Naive thymus-derived CD4-positive, alpha-beta T cell (primary cell): ENCODE data around the gene KCNQ2. TPM values are rescaled to one million over a fixed set of nuclear protein-coding genes. Genes with fewer than 3 reads are reported as not detected.

ENCODE experiments used
- ATAC-seq: fragments of 150-1000 bp; cut with Tn5 transposase; 2 replicates; pipeline ENCODE4 v1.10.0; 2021; ENCODE audit warnings: mild to moderate bottlenecking, moderate library complexity
- CTCF ChIA-PET: fragments of 350-600 bp; sonication (Branson Sonifier 250); formaldehyde crosslinking; loops from one replicate; lab custom pipeline; 2021; ENCODE audit warnings: antibody characterized with exemption; lab: Charles Lee
- POLR2A ChIA-PET: fragments of 350-600 bp; sonication (Branson Sonifier 250); formaldehyde crosslinking; loops from one replicate; lab custom pipeline; 2021; ENCODE audit warnings: antibody characterized with exemption, inconsistent platforms; lab: Charles Lee
- DNase-seq, 9 donors: peaks; one replicate each; pipeline versions ENCODE4 v3.0.0 to v3.0.0-alpha.2; 2020 to 2022; ENCODE audit warnings: mixed read lengths in 1 of 9
- H3K27ac ChIP-seq: one replicate; pipeline ENCODE4 v1.7.0; 2013; ENCODE audit warnings: mild to moderate bottlenecking, low read depth, low read length, moderate library complexity
- H3K27me3 ChIP-seq, 2 donors: one replicate each; pipeline ENCODE4 v1.7.0; 2013; ENCODE audit warnings: low read length in 2 of 2, mild to moderate bottlenecking in 2 of 2, moderate library complexity in 2 of 2; ENCODE audit not compliant: control insufficient read depth in 2 of 2, insufficient read depth in 2 of 2
- H3K36me3 ChIP-seq, 3 experiments: 1 replicate in 2 of 3; 2 replicates in 1 of 3; pipeline ENCODE4 v1.7.0; 2013; ENCODE audit warnings: low read length in 3 of 3, mild to moderate bottlenecking in 3 of 3, moderate library complexity in 1 of 3; ENCODE audit not compliant: insufficient read depth in 3 of 3, control insufficient read depth in 2 of 3
- H3K4me1 ChIP-seq, 2 donors: one replicate each; pipeline ENCODE4 v1.7.0; 2013; ENCODE audit warnings: low read length in 2 of 2, mild to moderate bottlenecking in 2 of 2, moderate library complexity in 1 of 2; ENCODE audit not compliant: control insufficient read depth in 2 of 2, insufficient read depth in 2 of 2
- H3K4me3 ChIP-seq: 2 replicates; pipeline ENCODE4 v1.7.0; 2013; ENCODE audit warnings: mild to moderate bottlenecking, low read length
- H3K9me3 ChIP-seq, 3 experiments: 1 replicate in 2 of 3; 2 replicates in 1 of 3; pipeline ENCODE4 v1.7.0; 2013; ENCODE audit warnings: low read length in 3 of 3; ENCODE audit not compliant: control insufficient read depth in 2 of 3
- H3K27ac Mint-ChIP-seq, 9 donors: one replicate each; pipeline ENCODE4 v1.8.0; 2020 to 2022; ENCODE audit warnings: mixed read lengths in 9 of 9, mild to moderate bottlenecking in 8 of 9, moderate library complexity in 5 of 9, inconsistent platforms in 2 of 9
- H3K27me3 Mint-ChIP-seq, 5 donors: one replicate each; pipeline ENCODE4 v1.8.0; 2021 to 2022; ENCODE audit warnings: mixed read lengths in 5 of 5, mild to moderate bottlenecking in 1 of 5
- H3K36me3 Mint-ChIP-seq, 5 donors: one replicate each; pipeline ENCODE4 v1.8.0; 2020 to 2022; ENCODE audit warnings: mixed read lengths in 5 of 5, mild to moderate bottlenecking in 3 of 5, inconsistent platforms in 1 of 5
- H3K4me1 Mint-ChIP-seq, 7 donors: one replicate each; pipeline ENCODE4 v1.8.0; 2020 to 2022; ENCODE audit warnings: mixed read lengths in 7 of 7, mild to moderate bottlenecking in 3 of 7, inconsistent platforms in 1 of 7
- H3K4me3 Mint-ChIP-seq, 10 donors: one replicate each; pipeline ENCODE4 v1.8.0; 2020 to 2022; ENCODE audit warnings: mild to moderate bottlenecking in 10 of 10, mixed read lengths in 10 of 10, moderate library complexity in 6 of 10, inconsistent platforms in 2 of 10
- H3K9me3 Mint-ChIP-seq, 11 donors: one replicate each; pipeline ENCODE4 v1.8.0; 2020 to 2022; ENCODE audit warnings: mixed read lengths in 11 of 11, mild to moderate bottlenecking in 4 of 11, inconsistent platforms in 1 of 11, moderate library complexity in 1 of 11
- intact Hi-C, 2 donors: fragments of 100-400 bp; cut with micrococcal nuclease; formaldehyde crosslinking; loops; one replicate each; pipeline ENCODE4 v1.15.1; 2023
- polyA plus RNA-seq, 2 donors: library from polyadenylated mRNA; unstranded; fragments of 300-500 nt; fragmentation: Illumina TruSeq; gene quantifications; one replicate each; pipeline ENCODE4 v1.2.3, GENCODE V29; 2021
- total RNA-seq, 6 experiments: library from RNA in 5 of 6; stranded (reverse) in 5 of 6; gene quantifications; 1 replicate in 5 of 6; 2 replicates in 1 of 6; pipeline ENCODE4 v1.2.3 and lab custom pipeline; 2021 to 2026

Gene KCNQ2
- total RNA-seq (under 1 TPM in 3 of 5 experiments, not detected in 2; 0.27 to 0.72 (median 0.30) TPM), polyA plus RNA-seq (not detected), total RNA-seq (lab: John Stamatoyannopoulos, UW) (not detected)

- H3K9me3 Mint-ChIP-seq, result no peaks in the 10 kb centered on the region
- ATAC-seq, result no peak
- H3K9me3 ChIP-seq, result no peaks in the 10 kb centered on the region
- no peak for DNase-seq
- ChIA-PET CTCF (no interaction called here), POLR2A (no interaction called here)
- peaks cover 3 to 7% of the 10 kb centered on the region in 2 donors for H3K27me3 ChIP-seq
- peaks cover 0 to 9% (median 6%) of the 10 kb centered on the region in 7 donors for H3K4me1 Mint-ChIP-seq
- H3K36me3 Mint-ChIP-seq, result no peaks in the 10 kb centered on the region
- no peak within 1 kb of the TSS for H3K4me3 ChIP-seq
- H3K36me3 ChIP-seq, result no peaks in the 10 kb centered on the region
- H3K27me3 Mint-ChIP-seq, result peaks cover 16 to 46% (median 37%) of the 10 kb centered on the region in 5 donors
- no peaks in the 10 kb centered on the region for H3K4me1 ChIP-seq
- H3K4me3 Mint-ChIP-seq, result peak within 1 kb of the TSS in 5 of 10 donors; percentile 21 to 53 (median 32)
- no peak within 1 kb of the TSS for H3K27ac Mint-ChIP-seq
- intact Hi-C loops, result no loop called here
- H3K27ac ChIP-seq, result no peak within 1 kb of the TSS
Observed at GRCh38 chr20:63471981-63472831, at the start of gene KCNQ2. KCNQ2 (minus strand) TSS chr20:63472655; CDS start chr20:63472463, 192 bp downstream.

DNA sequence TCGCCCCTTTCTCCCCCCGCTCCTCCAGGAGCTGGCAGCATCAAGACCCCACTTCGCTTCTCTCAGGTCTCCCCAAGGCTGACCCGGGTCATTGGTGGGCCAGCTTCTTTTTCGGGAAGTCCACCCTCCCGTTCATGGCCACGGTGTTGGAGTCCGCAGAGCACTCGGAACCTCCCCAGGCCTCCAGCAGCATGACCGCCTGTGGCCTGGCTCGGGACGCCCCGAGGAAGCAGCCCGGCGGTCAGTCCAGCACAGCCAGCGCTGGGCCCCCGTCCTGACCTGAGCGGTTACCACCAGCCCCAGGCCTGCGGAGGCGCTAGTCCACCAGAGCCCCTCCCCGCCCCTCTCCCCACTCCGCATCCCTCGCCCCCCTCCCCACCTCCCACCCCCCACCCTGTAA is 49.1 kb upstream of the KCNQ2 start:
- Mint-ChIP-seq H3K36me3 (peaks cover 0 to 23% (median 9%) of the 10 kb centered on the region in 5 donors), H3K4me1 (peaks cover 4 to 22% (median 9%) of the 10 kb centered on the region in 7 donors), H3K27ac (peak overlapping the region in 4 of 9 donors; percentile 51 to 81 (median 74)), H3K9me3 (peaks cover 0 to 10% (median 1%) of the 10 kb centered on the region in 11 donors), H3K27me3 (peaks cover 0 to 4% (median 0%) of the 10 kb centered on the region in 5 donors), H3K4me3 (peak overlapping the region; percentile 62 to 88 (median 79))
- Histone ChIP-seq H3K36me3 (peaks cover 0 to 18% (median 8%) of the 10 kb centered on the region in 3 experiments), H3K4me3 (peak overlapping the region; percentile 86), H3K4me1 (peaks cover 11 to 14% of the 10 kb centered on the region in 2 donors), H3K9me3 (peaks cover 0 to 9% (median 0%) of the 10 kb centered on the region in 3 experiments), H3K27me3 (no peaks in the 10 kb centered on the region), H3K27ac (peak overlapping the region; percentile 88)
- ChIA-PET POLR2A (interaction anchor here (0.6 to 5.5 kb wide), 29 partner anchors 8 to 556 kb away, joined by 3 to 89 read pairs (median 4); partner anchors contain the start of genes ARFRP1, GMEB2, HELZ2 and PRPF6), CTCF (interaction anchor here (1.2 to 1.4 kb wide), 2 partner anchors 16 to 25 kb away, joined by 5 to 8 read pairs; partner anchors contain the start of gene PTK6)
- DNase-seq (no peak), ATAC-seq (no peak)
- intact Hi-C loops, result loop anchor here (1.0 to 5.0 kb wide), 3 partner anchors 16 to 724 kb away; partner anchors contain the start of genes MRGBP (in 1 of the 2) and PTK6 (in 1 of the 2)

- peak overlapping the region; percentile 88 for H3K27ac ChIP-seq
- H3K4me1 Mint-ChIP-seq, result peaks cover 4 to 22% (median 9%) of the 10 kb centered on the region in 7 donors
- no peaks in the 10 kb centered on the region for H3K27me3 ChIP-seq
- DNase-seq, result peak; percentile 44 to 81 (median 72)
- ATAC-seq, result peak; percentile 62
- intact Hi-C loops, result loop anchor here (1.0 to 5.0 kb wide), 12 partner anchors 16 to 724 kb away; partner anchors contain the start of genes PTK6 (in 2 of the 2), GMEB2 (in 1 of the 2), MRGBP (in 1 of the 2) and RGS19 (in 1 of the 2)
- peaks cover 0 to 10% (median 1%) of the 10 kb centered on the region in 11 donors for H3K9me3 Mint-ChIP-seq
- H3K4me3 Mint-ChIP-seq, result peak overlapping the region; percentile 65 to 88 (median 79)
- H3K27ac Mint-ChIP-seq, result peak overlapping the region in 6 of 9 donors; percentile 41 to 81 (median 66)
- CTCF ChIA-PET, result interaction anchor here (1.2 to 1.4 kb wide), 2 partner anchors 17 to 25 kb away, joined by 5 to 8 read pairs; partner anchors contain the start of gene PTK6
- peaks cover 0 to 23% (median 9%) of the 10 kb centered on the region in 5 donors for H3K36me3 Mint-ChIP-seq
- H3K9me3 ChIP-seq, result peaks cover 0 to 9% (median 0%) of the 10 kb centered on the region in 3 experiments
- POLR2A ChIA-PET, result interaction anchor here (0.6 to 5.5 kb wide), 27 partner anchors 9 to 557 kb away, joined by 3 to 89 read pairs (median 4); partner anchors contain the start of genes ARFRP1, GMEB2, HELZ2 and PTK6
- peaks cover 0 to 18% (median 8%) of the 10 kb centered on the region in 3 experiments for H3K36me3 ChIP-seq
- peaks cover 0 to 4% (median 0%) of the 10 kb centered on the region in 5 donors for H3K27me3 Mint-ChIP-seq
- peaks cover 11 to 14% of the 10 kb centered on the region in 2 donors for H3K4me1 ChIP-seq
- peak overlapping the region; percentile 86 for H3K4me3 ChIP-seq
Observed at GRCh38 chr20:63520934-63521601, 48.6 kb upstream of the KCNQ2 start.

GRCh38 chr20:63520504-63520933 is 48.1 kb upstream of the KCNQ2 start, which contains the start of gene PPDPF:
PPDPF (plus strand) TSS chr20:63520765; CDS start chr20:63521309, 544 bp downstream.
- peak; percentile 76 to 92 (median 84) for DNase-seq
- ChIA-PET CTCF (interaction anchor here (1.2 to 1.4 kb wide), 2 partner anchors 17 to 24 kb away, joined by 5 to 8 read pairs; partner anchors contain the start of gene PTK6), POLR2A (interaction anchor here (0.6 to 5.5 kb wide), 20 partner anchors 9 to 557 kb away, joined by 3 to 89 read pairs (median 4); partner anchors contain the start of genes ARFRP1, GMEB2, PTK6 and RTEL1)
- Histone ChIP-seq H3K27ac (peak within 1 kb of the TSS; percentile 88), H3K36me3 (peaks cover 0 to 18% (median 8%) of the 10 kb centered on the region in 3 experiments), H3K9me3 (peaks cover 0 to 9% (median 0%) of the 10 kb centered on the region in 3 experiments), H3K27me3 (no peaks in the 10 kb centered on the region), H3K4me3 (peak within 1 kb of the TSS; percentile 86), H3K4me1 (peaks cover 11 to 14% of the 10 kb centered on the region in 2 donors)
- H3K27me3 Mint-ChIP-seq, result peaks cover 0 to 7% (median 0%) of the 10 kb centered on the region in 5 donors
- peaks cover 0 to 23% (median 9%) of the 10 kb centered on the region in 5 donors for H3K36me3 Mint-ChIP-seq
- peak within 1 kb of the TSS in 7 of 9 donors; percentile 51 to 88 (median 79) for H3K27ac Mint-ChIP-seq
- peaks cover 0 to 10% (median 1%) of the 10 kb centered on the region in 11 donors for H3K9me3 Mint-ChIP-seq
- peak; percentile 96 for ATAC-seq
- intact Hi-C loops, result loop anchor here (1.0 to 5.0 kb wide), 12 partner anchors 17 to 723 kb away; partner anchors contain the start of genes GMEB2 (in 1 of the 2), MRGBP (in 1 of the 2), PTK6 (in 1 of the 2) and RGS19 (in 1 of the 2)
- H3K4me1 Mint-ChIP-seq, result peaks cover 4 to 22% (median 9%) of the 10 kb centered on the region in 7 donors
- H3K4me3 Mint-ChIP-seq, result peak within 1 kb of the TSS; percentile 65 to 89 (median 81)

DNA sequence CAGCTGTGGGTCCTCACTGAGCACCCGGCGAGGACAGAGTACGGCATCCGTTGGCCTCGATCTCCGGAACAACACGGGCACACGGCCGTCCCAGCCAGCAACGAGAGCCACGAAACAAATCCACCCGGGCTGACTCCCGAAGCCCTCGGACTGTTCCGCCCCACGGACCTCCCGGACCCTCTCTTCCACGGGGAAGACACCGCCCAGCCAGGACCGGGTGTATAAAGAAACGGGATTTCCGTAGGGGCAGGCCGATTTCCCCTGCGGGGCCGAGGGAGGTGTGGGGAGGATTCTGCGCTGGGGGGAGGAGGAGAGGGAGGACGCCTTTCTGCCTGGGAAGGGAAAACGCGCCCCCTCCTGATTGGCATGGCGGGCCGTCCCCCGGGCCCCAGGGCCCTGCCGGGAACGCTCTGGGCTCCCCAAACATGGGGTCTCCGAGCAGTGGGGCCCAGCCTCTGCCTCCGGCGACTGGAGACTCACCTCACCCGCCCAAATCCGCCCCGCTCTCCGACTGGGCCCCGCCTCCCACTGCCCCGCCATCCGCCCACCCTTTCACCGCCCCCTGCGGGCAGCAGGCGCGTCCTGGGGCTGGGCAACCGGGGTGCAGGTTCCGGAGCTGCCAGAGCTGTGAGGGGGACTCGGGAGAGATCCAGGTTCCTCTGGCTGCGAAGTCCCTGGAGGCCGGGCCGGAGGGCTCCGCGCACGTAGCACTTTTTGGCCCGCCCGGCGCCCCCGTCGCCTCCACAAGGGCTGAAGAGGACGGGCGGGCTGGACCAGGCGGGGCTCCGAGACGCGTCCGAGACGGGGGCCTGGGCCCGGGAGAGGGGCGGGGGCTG is 47.4 kb upstream of the KCNQ2 start:
- CTCF ChIA-PET, result interaction anchor here (1.2 kb wide), 1 partner anchor 24 kb away, joined by 3 read pairs; no protein-coding TSS in a partner anchor
- DNase-seq (peak in 4 of 9 donors; percentile 7 to 79 (median 58)), ATAC-seq (peak; percentile 52)
- Mint-ChIP-seq H3K4me3 (peak overlapping the region; percentile 65 to 89 (median 79)), H3K9me3 (peaks cover 0 to 10% (median 3%) of the 10 kb centered on the region in 11 donors), H3K27me3 (peaks cover 0 to 13% (median 0%) of the 10 kb centered on the region in 5 donors), H3K27ac (peak overlapping the region in 5 of 9 donors; percentile 47 to 75 (median 59)), H3K36me3 (peaks cover 0 to 25% (median 9%) of the 10 kb centered on the region in 5 donors), H3K4me1 (peaks cover 4 to 22% (median 9%) of the 10 kb centered on the region in 7 donors)
- H3K9me3 ChIP-seq, result peaks cover 0 to 9% (median 0%) of the 10 kb centered on the region in 3 experiments
- POLR2A ChIA-PET, result interaction anchor here (1.2 to 5.5 kb wide), 11 partner anchors 10 to 460 kb away, joined by 3 to 89 read pairs (median 9); partner anchors contain the start of genes ARFRP1, GMEB2, PTK6 and SAMD10
- H3K27ac ChIP-seq, result peak overlapping the region; percentile 88
- intact Hi-C loops, result loop anchor here (1.0 to 5.0 kb wide), 12 partner anchors 17 to 723 kb away; partner anchors contain the start of genes GMEB2 (in 1 of the 2), MRGBP (in 1 of the 2), PTK6 (in 1 of the 2) and RGS19 (in 1 of the 2)
- H3K27me3 ChIP-seq, result no peaks in the 10 kb centered on the region
- peak overlapping the region; percentile 64 for H3K4me3 ChIP-seq
- peaks cover 11 to 14% of the 10 kb centered on the region in 2 donors for H3K4me1 ChIP-seq
- peaks cover 0 to 18% (median 8%) of the 10 kb centered on the region in 3 experiments for H3K36me3 ChIP-seq
